MM.1S (cell line): ENCODE results near the gene IGFBP1.

Experiments
- CTCF ChIP-seq: fragments of 300-600 bp; sonication (generic); IDR thresholded peaks from 2 replicates; pipeline ENCODE4 v1.5.1; 2016; ENCODE audit warnings: antibody characterized with exemption, low read length, mixed read lengths
- EZH2phosphoT487 ChIP-seq: fragments of 300-600 bp; sonication (generic); IDR thresholded peaks from 2 replicates; pipeline ENCODE4 v1.6.1; 2018; ENCODE audit warnings: antibody characterized with exemption, low read length

DNA sequence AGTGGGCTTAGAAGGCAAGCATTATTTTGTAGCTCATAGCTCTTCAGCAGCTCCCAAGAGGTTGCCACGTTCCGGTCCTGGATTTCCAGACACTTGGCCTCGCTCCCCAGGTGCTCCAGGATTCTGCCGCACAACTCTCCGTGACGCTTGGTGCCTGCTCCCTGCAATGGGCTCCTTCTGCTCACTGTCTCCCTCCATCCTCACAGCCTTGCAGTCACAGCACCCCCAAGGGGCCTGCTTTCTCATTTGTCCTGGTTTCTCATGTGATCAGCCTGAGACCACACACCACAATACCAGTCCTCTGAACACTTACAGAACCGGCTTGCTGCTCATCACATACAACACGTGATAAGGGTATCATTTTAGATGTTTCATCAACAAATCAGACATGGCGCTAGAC, 23.0 kb downstream of the IGFBP1 start:
- TF ChIP-seq CTCF (no peak), EZH2phosphoT487 (no peak)
